HCT116 (cell line): ENCODE data around the gene SPEF2. TPM values are rescaled to one million over a fixed set of nuclear protein-coding genes. Genes with fewer than 3 reads are reported as not detected.

ENCODE experiments used
- ATAC-seq: fragments of 200-7000 bp; cut with Tn5 transposase; 2 replicates; pipeline ENCODE4 v1.9.1; 2020; ENCODE audit warnings: mild to moderate bottlenecking, moderate library complexity
- BruUV-seq: library from RNA; stranded (reverse); fragments of 400-500 nt; replicated peaks from 2 replicates; lab custom pipeline; 2021; lab: Mats Ljungman, UMichigan
- CTCF ChIA-PET: fragments of 300-600 bp; sonication (Branson Sonifier 250); formaldehyde crosslinking; loops from one replicate; lab custom pipeline; 2021; ENCODE audit warnings: antibody characterized with exemption; lab: Charles Lee
- POLR2A ChIA-PET: fragments of 300-600, 350-600 bp; sonication (Branson Sonifier 250); formaldehyde crosslinking; loops from one replicate; lab custom pipeline; 2021; ENCODE audit warnings: antibody characterized with exemption; lab: Charles Lee
- RAD21 ChIA-PET, 2 experiments: fragments of 300-600 bp; sonication (Branson Sonifier 250); formaldehyde crosslinking; loops; one replicate each; lab custom pipeline; 2023; ENCODE audit warnings: low total read pairs in 2 of 2; ENCODE audit not compliant: uncharacterized antibody in 2 of 2, unreplicated experiment in 2 of 2, low non-redundant PET in 1 of 2; lab: Charles Lee
- DNase-seq: peaks from one replicate; pipeline ENCODE4 v3.0.0-alpha.2; 2010; ENCODE audit warnings: low read depth, low spot score
- H2AFZ ChIP-seq: fragments of 200-600 bp; shearing (Covaris generic), sonication (generic); 2 replicates; pipeline ENCODE4 v1.6.1; 2017; ENCODE audit warnings: low read depth, mixed run types, mixed read lengths, antibody characterized with exemption, low read length; ENCODE audit not compliant: poor library complexity, severe bottlenecking
- H3K27ac ChIP-seq: 2 replicates; pipeline ENCODE4 v1.5.1; 2012; ENCODE audit warnings: low read depth, low read length
- H3K27me3 ChIP-seq: fragments of 200-600 bp; sonication (generic); 2 replicates; pipeline ENCODE4 v1.6.1; 2016; ENCODE audit warnings: mixed run types, low read length, mixed read lengths; ENCODE audit not compliant: insufficient read depth
- H3K36me3 ChIP-seq, 2 experiments: fragments of 200-500 bp in 1 of 2; fragments of 200-600 bp in 1 of 2; sonication (Bioruptor generic) in 1 of 2; sonication (generic) in 1 of 2; 2 replicates each; pipeline versions ENCODE4 v1.5.1 to v1.6.1; 2014 to 2016; ENCODE audit warnings: low read length in 2 of 2, inconsistent platforms in 1 of 2, mixed read lengths in 1 of 2, mixed run types in 1 of 2; ENCODE audit not compliant: insufficient read depth in 2 of 2, control insufficient read depth in 1 of 2
- H3K4me1 ChIP-seq, 2 experiments: fragments of 200-600 bp in 1 of 2; sonication (generic) in 1 of 2; 2 replicates each; pipeline versions ENCODE4 v1.5.1 to v1.6.1; 2012 to 2017; ENCODE audit warnings: low read length in 2 of 2, inconsistent platforms in 1 of 2, mild to moderate bottlenecking in 1 of 2, mixed read lengths in 1 of 2, mixed run types in 1 of 2, moderate library complexity in 1 of 2; ENCODE audit not compliant: insufficient read depth in 2 of 2, control insufficient read depth in 1 of 2
- H3K4me2 ChIP-seq: fragments of 200-600 bp; sonication (generic); 2 replicates; pipeline ENCODE4 v1.6.1; 2017; ENCODE audit warnings: mixed run types, low read length, mixed read lengths
- H3K4me3 ChIP-seq, 2 experiments: fragments of 200-600 bp in 1 of 2; sonication (generic) in 1 of 2; replicated peaks in 1 of 2; 2 replicates each; pipeline ENCODE4 v1.5.1; 2011 to 2016; ENCODE audit warnings: low read length in 2 of 2, control low read depth in 1 of 2, low read depth in 1 of 2, mild to moderate bottlenecking in 1 of 2, mixed read lengths in 1 of 2, mixed run types in 1 of 2
- H3K79me2 ChIP-seq: fragments of 200-600 bp; sonication (generic); 2 replicates; pipeline ENCODE4 v1.6.1; 2017; ENCODE audit warnings: mild to moderate bottlenecking, mixed run types, low read length, moderate library complexity, mixed read lengths; ENCODE audit not compliant: insufficient read depth
- H3K9ac ChIP-seq: fragments of 200-600 bp; sonication (generic); 2 replicates; pipeline ENCODE4 v1.6.1; 2016; ENCODE audit warnings: low read length, mixed read lengths
- H3K9me2 ChIP-seq: fragments of 200-600 bp; sonication (generic), shearing (Covaris generic); 2 replicates; pipeline ENCODE4 v1.6.1; 2017; ENCODE audit warnings: mixed run types, mild to moderate bottlenecking, moderate library complexity; ENCODE audit not compliant: insufficient read depth
- H3K9me3 ChIP-seq, 2 experiments: fragments of 200-500 bp in 1 of 2; fragments of 200-600 bp in 1 of 2; sonication (Bioruptor generic) in 1 of 2; sonication (generic) in 1 of 2; 2 replicates each; pipeline ENCODE4 v1.6.1; 2014 to 2017; ENCODE audit warnings: low read length in 2 of 2, mixed read lengths in 2 of 2, inconsistent platforms in 1 of 2, low read depth in 1 of 2, mild to moderate bottlenecking in 1 of 2, mixed run types in 1 of 2, moderate library complexity in 1 of 2; ENCODE audit not compliant: control insufficient read depth in 1 of 2, insufficient read depth in 1 of 2
- H4K20me1 ChIP-seq: fragments of 200-600 bp; sonication (generic), shearing (Covaris generic); 2 replicates; pipeline ENCODE4 v1.6.1; 2017; ENCODE audit warnings: mixed run types, mild to moderate bottlenecking, moderate library complexity; ENCODE audit not compliant: insufficient read depth
- EGR1 ChIP-seq: IDR thresholded peaks from 2 replicates; pipeline ENCODE4 v1.6.1; 2012; ENCODE audit warnings: low read depth
- ELF1 ChIP-seq: IDR thresholded peaks from 2 replicates; pipeline ENCODE4 v1.6.1; 2012; ENCODE audit warnings: low read depth, borderline replicate concordance
- EZH2 ChIP-seq: fragments of 200-600 bp; sonication (generic); IDR thresholded peaks from 2 replicates; pipeline ENCODE4 v1.6.1; 2017; ENCODE audit warnings: antibody characterized with exemption, mixed run types
- EZH2phosphoT487 ChIP-seq: fragments of 200-600 bp; IDR thresholded peaks from 2 replicates; pipeline ENCODE4 v1.6.1; 2018; ENCODE audit warnings: antibody characterized with exemption, borderline replicate concordance
- FOSL1 ChIP-seq: IDR thresholded peaks from 2 replicates; pipeline ENCODE4 v1.6.1; 2012; ENCODE audit warnings: low read depth
- POLR2A ChIP-seq: IDR thresholded peaks from 2 replicates; pipeline ENCODE4 v1.7.0; 2011; ENCODE audit warnings: borderline replicate concordance; ENCODE audit not compliant: insufficient read depth, insufficient read length; ENCODE audit errors: extremely low read depth
- POLR2AphosphoS5 ChIP-seq: IDR thresholded peaks from 2 replicates; pipeline ENCODE4 v1.6.1; 2011; ENCODE audit warnings: mild to moderate bottlenecking, low read depth, low read length, moderate library complexity
- RAD21 ChIP-seq: IDR thresholded peaks from 2 replicates; pipeline ENCODE4 v1.6.1; 2012; ENCODE audit warnings: low read depth, mild to moderate bottlenecking
- SIN3A ChIP-seq: IDR thresholded peaks from 2 replicates; pipeline ENCODE4 v1.6.1; 2012; ENCODE audit warnings: low read depth
- SP1 ChIP-seq: IDR thresholded peaks from 2 replicates; pipeline ENCODE4 v1.6.1; 2012; ENCODE audit warnings: low read depth
- YY1 ChIP-seq: IDR thresholded peaks from 2 replicates; pipeline ENCODE4 v1.6.1; 2011; ENCODE audit warnings: low read length, low read depth, moderate library complexity, mild to moderate bottlenecking; ENCODE audit not compliant: insufficient replicate concordance; ENCODE audit errors: extremely low read depth
- ZFX ChIP-seq: fragments of 450-650 bp; IDR thresholded peaks from 2 replicates; pipeline ENCODE4 v1.6.1; 2017
- ZNF274 ChIP-seq: fragments of 200-500 bp; sonication (Bioruptor generic); IDR thresholded peaks from 2 replicates; pipeline ENCODE4 v1.6.1; 2014; ENCODE audit warnings: mild to moderate bottlenecking, low read depth, low read length, inconsistent platforms
- intact Hi-C: fragments of 100-400 bp; cut with micrococcal nuclease; formaldehyde crosslinking; loops from 2 replicates; pipeline ENCODE4 v1.10.0; 2022
- total RNA-seq: library from RNA; stranded (reverse); gene quantifications from one replicate; pipeline ENCODE4 v1.2.1, GENCODE V29; 2021; ENCODE audit not compliant: unreplicated experiment
- TF ChIP-seq, protein P1 (sequence below), 3 experiments: fragments of 200-600 bp in 1 of 3; sonication (generic) in 1 of 3; IDR thresholded peaks in 2 of 3; conservative IDR thresholded peaks in 1 of 3; 2 replicates each; pipeline ENCODE4 v1.5.1; 2012 to 2017; ENCODE audit warnings: low read depth in 2 of 3, low read length in 2 of 3, antibody characterized with exemption in 1 of 3, borderline replicate concordance in 1 of 3, control low read depth in 1 of 3, mild to moderate bottlenecking in 1 of 3, mixed read lengths in 1 of 3, mixed run types in 1 of 3, moderate library complexity in 1 of 3; ENCODE audit not compliant: insufficient read depth in 1 of 3
- TF ChIP-seq, protein P2 (sequence below): IDR thresholded peaks from 2 replicates; pipeline ENCODE4 v1.6.1; 2011; ENCODE audit warnings: mild to moderate bottlenecking, low read length, moderate library complexity; ENCODE audit not compliant: insufficient replicate concordance; ENCODE audit errors: extremely low read depth
- TF ChIP-seq, protein P3 (sequence below): IDR thresholded peaks from 2 replicates; pipeline ENCODE4 v1.6.1; 2012; ENCODE audit warnings: low read depth

SPEF2 gene
- total RNA-seq, 1 experiment from 2014 or later = 4.6 TPM

DNA sequence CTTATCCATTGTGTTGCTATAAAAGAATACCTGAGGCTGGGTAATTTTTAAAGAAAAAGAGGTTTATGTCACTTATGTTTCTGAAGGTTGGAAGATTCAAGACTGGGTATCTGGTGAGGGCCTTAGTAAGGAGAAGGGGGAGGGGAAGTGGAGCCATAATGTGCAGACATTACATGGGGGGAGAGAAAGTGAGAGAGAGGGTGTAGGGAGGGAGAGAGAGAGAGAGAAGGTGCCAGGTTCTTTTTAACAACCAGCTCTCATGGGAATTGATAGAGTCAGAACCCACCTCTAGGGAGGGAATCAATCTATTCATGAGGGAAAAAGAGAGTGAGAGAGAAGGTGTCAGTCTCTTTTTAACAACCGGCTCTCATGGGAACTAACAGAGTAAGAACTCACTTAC, 29.5 kb downstream of the SPEF2 start (continued):
- TF ChIP-seq POLR2A (no peak), YY1 (no peak), EGR1 (no peak), EZH2 (no peak), SP1 (no peak), FOSL1 (no peak), POLR2AphosphoS5 (no peak), EZH2phosphoT487 (no peak), ZNF274 (no peak)
- TF ChIP-seq, protein P1, sequence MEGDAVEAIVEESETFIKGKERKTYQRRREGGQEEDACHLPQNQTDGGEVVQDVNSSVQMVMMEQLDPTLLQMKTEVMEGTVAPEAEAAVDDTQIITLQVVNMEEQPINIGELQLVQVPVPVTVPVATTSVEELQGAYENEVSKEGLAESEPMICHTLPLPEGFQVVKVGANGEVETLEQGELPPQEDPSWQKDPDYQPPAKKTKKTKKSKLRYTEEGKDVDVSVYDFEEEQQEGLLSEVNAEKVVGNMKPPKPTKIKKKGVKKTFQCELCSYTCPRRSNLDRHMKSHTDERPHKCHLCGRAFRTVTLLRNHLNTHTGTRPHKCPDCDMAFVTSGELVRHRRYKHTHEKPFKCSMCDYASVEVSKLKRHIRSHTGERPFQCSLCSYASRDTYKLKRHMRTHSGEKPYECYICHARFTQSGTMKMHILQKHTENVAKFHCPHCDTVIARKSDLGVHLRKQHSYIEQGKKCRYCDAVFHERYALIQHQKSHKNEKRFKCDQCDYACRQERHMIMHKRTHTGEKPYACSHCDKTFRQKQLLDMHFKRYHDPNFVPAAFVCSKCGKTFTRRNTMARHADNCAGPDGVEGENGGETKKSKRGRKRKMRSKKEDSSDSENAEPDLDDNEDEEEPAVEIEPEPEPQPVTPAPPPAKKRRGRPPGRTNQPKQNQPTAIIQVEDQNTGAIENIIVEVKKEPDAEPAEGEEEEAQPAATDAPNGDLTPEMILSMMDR (IDR thresholded peaks at IDR 0.05 in 2 of 3, conservative IDR thresholded peaks at IDR 0.05 in 1 of 3; ENCODE audit: borderline replicate concordance in 1 of 3, insufficient read depth in 1 of 3, low read depth in 2 of 3, low read length in 2 of 3) = no peak

DNA sequence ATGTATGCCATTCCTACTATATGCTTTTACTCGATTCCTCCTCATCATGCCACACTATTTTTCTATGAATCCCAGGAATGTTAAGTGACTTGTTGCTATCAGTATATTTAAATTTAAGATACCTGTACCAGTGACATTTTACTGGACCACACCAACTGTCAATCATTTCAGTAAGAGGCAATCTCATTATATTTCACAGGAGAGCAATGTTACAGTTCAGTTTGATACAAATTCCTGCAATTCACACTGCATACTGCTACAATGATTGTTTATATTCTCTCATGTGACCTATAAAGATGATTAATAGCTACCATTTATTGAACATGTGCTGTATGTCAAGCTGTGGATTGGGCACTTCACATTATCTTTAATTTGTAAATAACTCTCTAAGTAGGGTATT, 30.0 kb downstream of the SPEF2 start:
- DNase-seq (no peak), ATAC-seq (no peak)
- ChIA-PET CTCF (no interaction called here), POLR2A (no interaction called here), RAD21 (no interaction called here)
- H3K9ac ChIP-seq = no peak overlapping the region
- no peak overlapping the region for H3K27ac ChIP-seq
- no peaks in the 10 kb centered on the region for H3K36me3 ChIP-seq
- intact Hi-C loops = no loop called here
- no peak overlapping the region for H3K4me2 ChIP-seq
- H3K4me1 ChIP-seq = no peaks in the 10 kb centered on the region
- no peaks in the 10 kb centered on the region for H3K27me3 ChIP-seq
- no peaks in the 10 kb centered on the region for H3K9me2 ChIP-seq
- H3K4me3 ChIP-seq = no peak overlapping the region
- H3K9me3 ChIP-seq = no peaks in the 10 kb centered on the region
- no peaks in the 10 kb centered on the region; the same call in 1 of the 2 replicates for H4K20me1 ChIP-seq
- BruUV-seq = no TSS peak
- no peak overlapping the region for H2AFZ ChIP-seq
- H3K79me2 ChIP-seq = no peaks in the 10 kb centered on the region
- TF ChIP-seq YY1 = no peak
- TF ChIP-seq EZH2phosphoT487 = no peak
- TF ChIP-seq POLR2AphosphoS5 = no peak
- no peak for TF ChIP-seq POLR2A
- no peak for TF ChIP-seq RAD21
- no peak for TF ChIP-seq SIN3A
- TF ChIP-seq, protein P2, sequence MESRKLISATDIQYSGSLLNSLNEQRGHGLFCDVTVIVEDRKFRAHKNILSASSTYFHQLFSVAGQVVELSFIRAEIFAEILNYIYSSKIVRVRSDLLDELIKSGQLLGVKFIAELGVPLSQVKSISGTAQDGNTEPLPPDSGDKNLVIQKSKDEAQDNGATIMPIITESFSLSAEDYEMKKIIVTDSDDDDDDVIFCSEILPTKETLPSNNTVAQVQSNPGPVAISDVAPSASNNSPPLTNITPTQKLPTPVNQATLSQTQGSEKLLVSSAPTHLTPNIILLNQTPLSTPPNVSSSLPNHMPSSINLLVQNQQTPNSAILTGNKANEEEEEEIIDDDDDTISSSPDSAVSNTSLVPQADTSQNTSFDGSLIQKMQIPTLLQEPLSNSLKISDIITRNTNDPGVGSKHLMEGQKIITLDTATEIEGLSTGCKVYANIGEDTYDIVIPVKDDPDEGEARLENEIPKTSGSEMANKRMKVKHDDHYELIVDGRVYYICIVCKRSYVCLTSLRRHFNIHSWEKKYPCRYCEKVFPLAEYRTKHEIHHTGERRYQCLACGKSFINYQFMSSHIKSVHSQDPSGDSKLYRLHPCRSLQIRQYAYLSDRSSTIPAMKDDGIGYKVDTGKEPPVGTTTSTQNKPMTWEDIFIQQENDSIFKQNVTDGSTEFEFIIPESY = no peak
- TF ChIP-seq, protein P3, sequence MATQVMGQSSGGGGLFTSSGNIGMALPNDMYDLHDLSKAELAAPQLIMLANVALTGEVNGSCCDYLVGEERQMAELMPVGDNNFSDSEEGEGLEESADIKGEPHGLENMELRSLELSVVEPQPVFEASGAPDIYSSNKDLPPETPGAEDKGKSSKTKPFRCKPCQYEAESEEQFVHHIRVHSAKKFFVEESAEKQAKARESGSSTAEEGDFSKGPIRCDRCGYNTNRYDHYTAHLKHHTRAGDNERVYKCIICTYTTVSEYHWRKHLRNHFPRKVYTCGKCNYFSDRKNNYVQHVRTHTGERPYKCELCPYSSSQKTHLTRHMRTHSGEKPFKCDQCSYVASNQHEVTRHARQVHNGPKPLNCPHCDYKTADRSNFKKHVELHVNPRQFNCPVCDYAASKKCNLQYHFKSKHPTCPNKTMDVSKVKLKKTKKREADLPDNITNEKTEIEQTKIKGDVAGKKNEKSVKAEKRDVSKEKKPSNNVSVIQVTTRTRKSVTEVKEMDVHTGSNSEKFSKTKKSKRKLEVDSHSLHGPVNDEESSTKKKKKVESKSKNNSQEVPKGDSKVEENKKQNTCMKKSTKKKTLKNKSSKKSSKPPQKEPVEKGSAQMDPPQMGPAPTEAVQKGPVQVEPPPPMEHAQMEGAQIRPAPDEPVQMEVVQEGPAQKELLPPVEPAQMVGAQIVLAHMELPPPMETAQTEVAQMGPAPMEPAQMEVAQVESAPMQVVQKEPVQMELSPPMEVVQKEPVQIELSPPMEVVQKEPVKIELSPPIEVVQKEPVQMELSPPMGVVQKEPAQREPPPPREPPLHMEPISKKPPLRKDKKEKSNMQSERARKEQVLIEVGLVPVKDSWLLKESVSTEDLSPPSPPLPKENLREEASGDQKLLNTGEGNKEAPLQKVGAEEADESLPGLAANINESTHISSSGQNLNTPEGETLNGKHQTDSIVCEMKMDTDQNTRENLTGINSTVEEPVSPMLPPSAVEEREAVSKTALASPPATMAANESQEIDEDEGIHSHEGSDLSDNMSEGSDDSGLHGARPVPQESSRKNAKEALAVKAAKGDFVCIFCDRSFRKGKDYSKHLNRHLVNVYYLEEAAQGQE = no peak
- TF ChIP-seq FOSL1 = no peak
- TF ChIP-seq ZFX = no peak
- no peak for TF ChIP-seq ELF1
